ENCODE data around the gene ANO1.
A peak's percentile ranks its signal among the peaks of the same experiment; 100 is the strongest.
"Not testable (repeated sequence)": the region's sequence is repeated elsewhere in the genome, so short reads cannot be mapped to it uniquely, and the experiment has no call there.

The ANO1 gene

DNA sequence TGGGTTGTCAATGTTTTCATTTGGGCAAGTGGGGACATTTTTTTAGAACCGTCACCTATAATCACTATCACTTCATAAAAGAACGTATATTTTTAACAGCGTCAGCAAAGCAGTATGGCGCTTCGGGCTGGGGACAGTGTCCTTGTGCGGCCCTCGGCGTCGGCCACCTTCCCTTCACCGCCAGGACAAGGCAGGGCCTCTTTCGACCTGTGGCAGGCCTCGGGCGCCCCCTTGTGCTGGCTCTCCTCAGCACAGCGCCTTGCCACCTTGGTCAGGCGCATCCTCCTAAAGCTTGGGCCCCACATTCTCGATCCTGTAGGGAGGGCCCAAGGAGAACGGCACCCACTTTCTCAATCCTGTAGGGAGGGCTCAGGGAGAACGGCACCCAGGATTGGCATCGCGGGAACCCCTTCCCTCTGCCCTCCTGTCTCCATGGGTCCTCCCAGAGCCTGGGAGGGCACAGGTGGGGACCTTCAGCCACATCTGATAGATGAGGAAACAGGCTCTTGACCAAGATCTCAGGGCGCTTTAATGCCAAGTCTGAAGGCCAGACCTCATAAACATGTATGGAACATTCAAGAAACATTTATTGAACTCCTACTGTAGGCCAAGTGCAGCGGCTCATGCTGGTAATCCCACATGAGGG, 113.5 kb downstream of the ANO1 start:
- DNase-seq (ENCODE audit: low spot score) = peak; percentile 69

DNA sequence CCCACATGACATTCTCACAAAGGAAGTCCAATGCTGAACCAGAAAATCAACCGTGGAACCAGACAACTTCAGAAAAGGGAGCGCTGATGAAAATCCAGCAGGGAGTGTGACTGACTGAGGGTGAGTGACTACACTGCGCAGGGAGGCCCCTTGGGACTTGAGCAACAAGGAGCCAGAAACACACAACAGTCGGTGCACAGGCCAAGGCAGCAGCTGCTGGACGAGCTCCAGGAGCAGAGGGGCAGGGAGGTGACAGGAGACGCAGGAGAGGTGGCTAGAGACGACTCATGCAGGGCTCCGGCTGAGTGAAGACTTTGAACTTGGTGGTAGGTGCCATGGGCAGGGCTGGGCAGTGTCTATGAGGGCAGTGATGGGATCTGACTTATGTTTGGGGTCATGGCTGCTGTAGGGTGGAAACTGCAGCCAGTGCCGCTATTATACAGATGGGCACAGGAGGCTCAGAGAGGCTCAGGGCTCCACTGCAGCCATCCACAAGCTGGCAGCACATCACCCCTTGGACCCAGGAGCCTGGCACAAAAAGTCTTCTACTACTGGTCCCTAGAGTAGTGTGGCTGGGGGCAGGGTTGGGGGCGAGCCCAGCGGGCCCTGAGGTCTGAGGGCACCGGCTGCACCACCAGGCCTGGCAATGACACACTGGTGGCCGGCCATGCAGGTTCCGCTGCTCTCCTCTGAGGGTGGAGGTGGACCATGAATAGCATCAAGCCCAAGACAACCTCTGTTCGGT, 114.7 kb downstream of the ANO1 start:
- DNase-seq (ENCODE audit: low spot score) = no peak

DNA sequence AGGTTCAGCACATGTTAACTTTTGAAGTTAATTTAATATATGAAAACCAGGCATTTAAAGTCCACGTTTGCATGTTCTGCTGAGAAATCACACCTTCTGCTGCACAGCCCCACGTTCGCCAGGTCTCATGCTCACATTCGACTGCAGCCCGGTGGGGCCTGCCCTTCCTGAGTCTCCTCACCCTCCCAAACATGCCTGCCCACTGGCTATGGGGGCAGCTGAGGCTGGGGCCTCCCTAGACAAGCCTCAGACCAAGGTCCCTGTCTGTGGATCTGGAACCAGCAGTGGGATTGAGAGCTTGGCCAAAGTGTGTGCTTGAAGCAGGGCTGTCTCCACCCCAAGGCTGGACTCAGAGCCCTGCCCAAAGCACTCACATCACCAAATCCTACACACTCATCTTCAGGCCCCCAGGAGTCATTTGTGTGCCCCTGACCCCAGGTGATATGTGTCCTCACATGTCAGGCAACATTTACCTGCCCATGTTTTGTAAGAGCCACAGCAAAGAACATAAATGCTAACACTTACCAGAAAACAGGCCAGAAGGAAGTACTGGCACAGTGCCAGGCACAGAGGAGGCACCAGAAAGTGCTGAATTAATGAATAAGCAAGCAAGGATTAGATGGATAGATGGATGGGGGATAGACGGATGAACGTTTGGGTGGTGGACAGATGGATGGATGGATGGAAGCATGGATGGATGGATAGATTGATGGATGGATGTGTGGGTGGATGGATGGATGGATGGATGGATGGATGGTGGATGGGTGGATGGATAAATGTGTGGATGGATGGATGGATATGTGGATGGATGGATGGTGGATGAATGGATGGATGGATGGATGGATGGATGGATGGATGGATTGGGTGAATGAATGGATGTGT, 115.5 kb downstream of the ANO1 start:
- no peak for DNase-seq (ENCODE audit: low spot score)

DNA sequence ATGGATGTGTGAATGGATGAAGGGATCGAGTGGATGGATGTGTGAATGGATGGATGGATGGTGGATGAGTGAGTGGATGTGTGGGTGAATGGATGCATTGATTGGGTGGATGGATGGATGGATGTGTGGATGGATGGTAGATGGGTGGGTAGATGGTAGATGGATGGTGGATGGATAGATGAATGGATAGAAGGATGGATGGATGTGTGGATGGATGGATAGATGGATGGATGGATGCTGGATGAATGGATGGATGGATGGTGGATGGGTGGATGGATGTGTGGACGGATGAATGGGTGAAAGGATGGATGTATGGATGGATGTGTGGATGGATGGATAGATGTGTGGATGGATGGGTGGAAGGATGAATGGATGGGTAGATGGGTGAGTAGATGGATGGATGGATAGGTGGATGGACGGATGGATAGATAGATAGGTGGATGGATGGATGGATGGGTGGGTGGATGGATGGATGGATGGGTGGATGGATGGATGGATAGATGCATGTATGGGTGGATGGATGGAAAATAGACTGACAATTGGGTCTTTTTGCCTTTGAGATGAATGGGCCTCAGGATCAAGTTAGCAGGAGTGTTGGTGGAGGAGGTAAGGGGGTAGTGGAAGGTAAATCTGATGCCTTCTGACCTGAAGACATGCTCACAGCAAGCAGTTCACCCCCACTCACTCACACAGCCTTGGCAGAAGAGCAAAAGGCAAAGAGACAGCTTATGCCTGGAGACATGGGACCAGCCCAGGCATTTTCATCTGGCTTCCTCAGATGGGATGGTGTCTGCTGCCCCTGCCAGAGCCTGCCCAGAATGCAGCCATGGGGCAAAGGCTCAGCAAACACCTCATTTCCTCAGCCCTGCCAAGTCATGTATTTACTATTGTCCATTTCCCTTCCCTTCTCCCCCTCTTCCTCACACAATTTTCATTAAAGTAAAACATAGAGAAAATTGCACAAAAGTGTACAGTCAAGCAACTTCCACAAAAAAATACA, 117.0 kb downstream of the ANO1 start:
- DNase-seq (ENCODE audit: low spot score) = no peak

DNA sequence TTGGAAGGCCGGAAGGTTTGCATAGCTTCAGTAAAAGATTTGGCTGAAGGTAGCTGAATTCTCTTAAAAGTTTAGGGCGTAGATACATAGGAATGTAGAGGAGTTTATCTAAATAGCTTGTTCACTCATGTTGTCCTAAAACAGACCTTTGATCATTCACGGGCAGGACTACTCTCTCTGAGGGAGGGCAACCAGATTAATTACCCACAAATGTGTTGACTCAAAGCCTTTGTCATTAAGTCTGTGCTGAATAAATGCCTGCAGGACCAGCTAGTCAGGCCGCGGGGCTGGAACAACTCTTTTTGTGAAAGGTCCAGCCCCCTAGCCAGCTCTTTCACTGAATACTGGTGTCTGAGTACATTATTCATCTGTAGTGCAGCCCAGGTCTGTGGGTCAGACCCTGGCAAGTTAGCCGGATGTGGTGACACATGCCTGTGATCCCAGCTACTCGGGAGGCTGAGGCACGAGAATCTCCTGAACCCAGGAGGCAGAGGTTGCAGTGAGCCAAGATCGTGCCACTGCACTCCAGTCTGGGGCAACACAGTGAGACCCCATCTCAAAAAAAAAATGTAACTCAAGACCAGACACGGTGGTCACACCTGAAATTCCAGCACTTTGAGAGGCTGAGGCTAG, 122.2 kb downstream of the ANO1 start:
- no peak for DNase-seq (ENCODE audit: low spot score)

DNA sequence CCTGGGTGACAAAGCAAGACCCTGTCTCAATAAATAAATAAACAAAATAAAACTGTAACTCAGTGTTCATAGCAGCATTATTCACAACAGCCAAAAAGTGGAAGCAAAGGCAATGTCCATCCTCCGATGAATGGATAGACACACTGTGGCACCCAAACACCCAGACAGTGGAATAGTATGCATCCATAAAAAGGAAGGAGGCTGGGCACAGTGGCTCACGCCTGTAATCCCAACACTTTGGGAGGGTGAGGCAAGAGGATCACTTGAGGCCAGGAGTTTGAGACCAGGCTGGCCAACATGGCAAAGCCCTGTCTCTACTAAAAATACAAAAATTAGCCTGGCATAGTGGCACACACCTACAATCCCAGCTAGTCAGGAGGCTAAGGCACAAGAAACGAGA, 122.9 kb downstream of the ANO1 start:
- DNase-seq (ENCODE audit: low spot score) = not testable (repeated sequence)

DNA sequence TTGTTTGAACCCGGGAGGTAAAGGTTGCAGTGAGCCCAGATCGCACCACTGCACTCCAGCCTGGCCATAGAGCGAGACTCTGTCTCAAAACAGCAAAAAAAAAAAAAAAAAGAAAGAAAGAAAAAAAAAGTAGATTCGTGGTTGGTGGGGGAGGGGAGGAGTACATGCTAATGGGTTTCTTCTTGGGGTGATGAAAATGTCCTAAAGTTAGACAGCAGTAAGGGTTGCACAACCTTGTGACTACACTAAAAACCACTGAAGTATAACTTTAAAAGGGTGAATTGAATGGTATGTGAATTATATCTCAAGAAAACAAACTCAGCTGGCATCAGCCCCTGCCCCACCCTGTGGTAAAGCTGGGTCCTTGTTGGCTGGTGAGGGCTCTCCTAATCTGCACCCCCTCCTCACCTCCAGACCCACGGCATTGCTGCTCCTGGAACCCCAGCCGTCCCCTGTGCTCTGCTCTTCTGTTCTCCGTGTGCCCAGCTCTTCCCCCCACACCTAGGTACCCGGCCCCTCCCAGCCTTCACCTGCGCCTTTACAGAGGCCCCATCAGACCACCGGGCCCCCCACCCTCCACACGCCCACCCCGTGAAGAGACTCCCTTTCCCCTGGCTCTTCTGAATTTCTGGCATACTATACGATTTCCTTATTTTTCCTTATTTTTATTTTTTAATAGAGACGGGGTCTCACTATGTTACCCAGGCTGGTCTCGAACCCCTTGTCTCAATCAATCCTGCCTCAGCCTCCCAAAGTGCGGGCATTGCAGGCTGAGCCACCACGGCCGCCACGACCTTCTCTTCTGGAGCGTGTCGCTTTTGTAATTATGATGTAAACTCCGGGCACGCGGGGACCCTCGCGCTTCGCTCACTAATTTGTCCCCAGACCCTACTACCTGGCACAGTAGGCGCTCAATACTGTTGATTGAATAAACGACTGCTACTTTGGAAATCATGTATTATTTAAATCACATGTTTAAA, 124.1 kb downstream of the ANO1 start:
- DNase-seq (ENCODE audit: low spot score) = peak; percentile 44

DNA sequence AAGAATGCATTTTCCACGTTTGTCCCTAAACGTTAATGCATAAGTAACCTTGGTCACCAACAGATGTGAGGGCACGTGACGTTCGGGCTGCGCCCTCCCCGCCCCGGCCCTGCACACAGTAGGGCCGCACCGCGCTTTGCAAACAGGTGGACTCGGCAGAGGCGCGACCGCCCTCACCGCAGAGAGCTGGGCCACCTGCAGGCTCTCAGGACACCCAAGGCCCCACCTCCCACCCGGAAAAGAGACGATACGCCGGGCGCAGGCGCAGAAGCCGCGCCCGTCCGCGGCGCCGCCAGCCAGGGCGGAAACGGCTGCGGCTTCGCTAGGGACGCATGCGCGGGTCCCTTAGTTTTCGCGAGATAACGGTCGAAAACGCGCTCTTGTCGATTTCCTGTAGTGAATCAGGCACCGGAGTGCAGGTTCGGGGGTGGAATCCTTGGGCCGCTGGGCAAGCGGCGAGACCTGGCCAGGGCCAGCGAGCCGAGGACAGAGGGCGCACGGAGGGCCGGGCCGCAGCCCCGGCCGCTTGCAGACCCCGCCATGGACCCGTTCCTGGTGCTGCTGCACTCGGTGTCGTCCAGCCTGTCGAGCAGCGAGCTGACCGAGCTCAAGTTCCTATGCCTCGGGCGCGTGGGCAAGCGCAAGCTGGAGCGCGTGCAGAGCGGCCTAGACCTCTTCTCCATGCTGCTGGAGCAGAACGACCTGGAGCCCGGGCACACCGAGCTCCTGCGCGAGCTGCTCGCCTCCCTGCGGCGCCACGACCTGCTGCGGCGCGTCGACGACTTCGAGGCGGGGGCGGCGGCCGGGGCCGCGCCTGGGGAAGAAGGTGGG, 125.0 kb downstream of the ANO1 start, which contains the start of gene FADD:
TSS of gene FADD (plus strand) at position 377 of the 831 bp plus-strand sequence. CDS start at position 541, 164 bp downstream.
- peak; percentile 96 for DNase-seq (ENCODE audit: low spot score)

DNA sequence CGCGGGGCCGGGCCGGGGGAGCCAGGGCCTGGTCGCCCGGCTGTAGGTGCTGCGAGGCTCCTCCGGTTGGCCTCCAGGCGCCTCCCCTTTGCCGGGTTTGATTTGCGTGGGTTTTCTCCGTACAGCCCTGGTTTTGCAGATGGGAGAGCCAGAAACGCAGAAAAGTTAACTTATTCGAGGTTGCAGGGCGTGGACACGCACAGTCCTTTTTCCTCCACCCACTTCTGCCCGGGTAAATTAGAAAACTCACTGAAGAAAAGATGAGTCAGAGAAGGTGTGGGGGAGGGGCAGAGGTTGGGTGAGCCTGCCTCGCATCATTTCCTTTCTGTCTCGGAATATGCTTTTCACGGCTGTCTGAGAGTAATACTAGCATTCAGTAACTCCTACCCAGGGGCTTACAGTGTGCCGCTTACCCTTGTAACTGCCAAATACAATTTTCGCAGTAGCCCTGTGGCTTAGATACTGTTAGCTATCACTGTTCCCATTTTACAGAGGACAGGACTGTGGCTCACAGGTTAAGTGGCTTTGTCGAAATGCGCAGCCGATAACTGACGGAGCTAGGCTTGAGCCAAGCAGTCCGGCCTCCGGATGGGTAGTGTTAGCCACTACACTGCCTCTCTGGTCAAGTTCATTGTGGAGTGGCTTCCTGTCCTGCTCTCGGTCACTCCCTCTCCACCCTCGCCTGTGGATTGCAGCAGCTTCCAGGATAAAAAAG, 125.8 kb downstream of the ANO1 start:
- DNase-seq (ENCODE audit: low spot score) = peak; percentile 93

DNA sequence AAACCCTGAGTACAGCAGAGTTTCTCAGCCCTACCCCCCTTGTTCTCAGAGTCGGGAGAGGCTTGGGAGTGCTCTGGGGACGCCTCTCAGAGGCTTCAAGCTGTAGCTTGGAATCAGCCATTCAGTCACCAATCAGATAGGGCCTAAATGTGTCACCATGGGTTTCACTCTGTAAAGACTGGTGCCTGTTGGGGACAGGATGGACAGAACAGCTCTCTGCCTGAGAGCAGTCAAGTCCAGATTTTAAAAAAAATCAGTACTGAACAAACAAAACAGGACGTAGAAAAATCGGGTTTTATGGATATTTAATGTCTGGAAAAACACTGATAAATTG, 126.3 kb downstream of the ANO1 start:
- no peak for DNase-seq (ENCODE audit: low spot score)

DNA sequence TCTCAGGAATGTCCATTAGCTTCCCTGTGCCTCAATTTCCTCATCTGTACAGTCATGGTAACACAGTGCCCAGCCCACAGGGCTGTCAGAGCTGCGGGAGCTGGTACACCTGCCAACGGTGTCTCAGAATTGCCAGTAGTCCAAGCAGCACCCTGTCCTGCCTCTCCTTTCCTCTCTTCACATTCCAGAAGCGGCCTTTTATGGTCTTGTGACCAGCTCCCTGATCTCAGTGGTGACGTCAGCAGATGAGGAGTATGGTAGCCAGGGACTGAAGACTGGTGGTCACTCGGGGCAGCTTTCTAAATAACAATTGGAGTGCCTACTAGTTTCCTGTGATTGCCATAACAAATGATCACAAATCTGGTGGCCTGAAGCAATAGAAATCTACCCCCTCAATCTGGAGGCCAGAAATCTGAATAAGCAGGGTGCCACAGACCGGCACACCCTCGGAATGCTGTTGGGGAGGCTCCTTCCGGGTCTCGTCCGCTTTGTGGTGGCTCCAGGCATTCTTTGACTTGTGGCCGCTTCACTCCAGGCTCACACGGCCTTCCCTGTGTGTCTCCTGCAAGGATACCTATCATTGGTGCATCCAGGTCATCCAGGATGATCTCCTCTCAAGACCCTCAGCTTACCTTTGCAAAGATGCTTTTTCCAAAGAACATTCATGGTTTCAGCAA, 127.1 kb downstream of the ANO1 start:
- DNase-seq (ENCODE audit: low spot score) = peak; percentile 58

DNA sequence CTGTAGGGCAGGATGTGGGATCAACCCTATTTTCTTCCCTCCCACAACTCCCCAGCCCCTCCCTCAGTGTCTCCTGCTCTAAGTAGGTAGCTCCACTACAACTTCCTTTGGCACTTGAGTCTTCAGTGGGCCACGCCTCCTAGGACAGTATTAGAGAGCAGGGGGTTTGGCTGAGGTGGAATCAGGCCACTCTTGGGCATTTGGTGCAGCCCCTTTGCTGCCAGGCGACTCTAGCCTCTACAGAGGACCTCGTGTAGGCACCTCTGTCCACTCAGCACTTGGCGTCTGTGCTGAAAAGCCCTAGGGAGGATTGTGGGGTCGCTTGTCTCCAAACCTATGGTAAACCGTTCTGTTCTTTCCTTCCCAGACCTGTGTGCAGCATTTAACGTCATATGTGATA, 127.6 kb downstream of the ANO1 start:
- no peak for DNase-seq (ENCODE audit: low spot score)

DNA sequence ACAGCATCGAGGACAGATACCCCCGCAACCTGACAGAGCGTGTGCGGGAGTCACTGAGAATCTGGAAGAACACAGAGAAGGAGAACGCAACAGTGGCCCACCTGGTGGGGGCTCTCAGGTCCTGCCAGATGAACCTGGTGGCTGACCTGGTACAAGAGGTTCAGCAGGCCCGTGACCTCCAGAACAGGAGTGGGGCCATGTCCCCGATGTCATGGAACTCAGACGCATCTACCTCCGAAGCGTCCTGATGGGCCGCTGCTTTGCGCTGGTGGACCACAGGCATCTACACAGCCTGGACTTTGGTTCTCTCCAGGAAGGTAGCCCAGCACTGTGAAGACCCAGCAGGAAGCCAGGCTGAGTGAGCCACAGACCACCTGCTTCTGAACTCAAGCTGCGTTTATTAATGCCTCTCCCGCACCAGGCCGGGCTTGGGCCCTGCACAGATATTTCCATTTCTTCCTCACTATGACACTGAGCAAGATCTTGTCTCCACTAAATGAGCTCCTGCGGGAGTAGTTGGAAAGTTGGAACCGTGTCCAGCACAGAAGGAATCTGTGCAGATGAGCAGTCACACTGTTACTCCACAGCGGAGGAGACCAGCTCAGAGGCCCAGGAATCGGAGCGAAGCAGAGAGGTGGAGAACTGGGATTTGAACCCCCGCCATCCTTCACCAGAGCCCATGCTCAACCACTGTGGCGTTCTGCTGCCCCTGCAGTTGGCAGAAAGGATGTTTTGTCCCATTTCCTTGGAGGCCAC, 128.3 kb downstream of the ANO1 start:
- no peak for DNase-seq (ENCODE audit: low spot score)

DNA sequence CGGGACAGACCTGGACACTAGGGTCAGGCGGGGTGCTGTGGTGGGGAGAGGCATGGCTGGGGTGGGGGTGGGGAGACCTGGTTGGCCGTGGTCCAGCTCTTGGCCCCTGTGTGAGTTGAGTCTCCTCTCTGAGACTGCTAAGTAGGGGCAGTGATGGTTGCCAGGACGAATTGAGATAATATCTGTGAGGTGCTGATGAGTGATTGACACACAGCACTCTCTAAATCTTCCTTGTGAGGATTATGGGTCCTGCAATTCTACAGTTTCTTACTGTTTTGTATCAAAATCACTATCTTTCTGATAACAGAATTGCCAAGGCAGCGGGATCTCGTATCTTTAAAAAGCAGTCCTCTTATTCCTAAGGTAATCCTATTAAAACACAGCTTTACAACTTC, 128.9 kb downstream of the ANO1 start:
- DNase-seq (ENCODE audit: low spot score) = no peak

DNA sequence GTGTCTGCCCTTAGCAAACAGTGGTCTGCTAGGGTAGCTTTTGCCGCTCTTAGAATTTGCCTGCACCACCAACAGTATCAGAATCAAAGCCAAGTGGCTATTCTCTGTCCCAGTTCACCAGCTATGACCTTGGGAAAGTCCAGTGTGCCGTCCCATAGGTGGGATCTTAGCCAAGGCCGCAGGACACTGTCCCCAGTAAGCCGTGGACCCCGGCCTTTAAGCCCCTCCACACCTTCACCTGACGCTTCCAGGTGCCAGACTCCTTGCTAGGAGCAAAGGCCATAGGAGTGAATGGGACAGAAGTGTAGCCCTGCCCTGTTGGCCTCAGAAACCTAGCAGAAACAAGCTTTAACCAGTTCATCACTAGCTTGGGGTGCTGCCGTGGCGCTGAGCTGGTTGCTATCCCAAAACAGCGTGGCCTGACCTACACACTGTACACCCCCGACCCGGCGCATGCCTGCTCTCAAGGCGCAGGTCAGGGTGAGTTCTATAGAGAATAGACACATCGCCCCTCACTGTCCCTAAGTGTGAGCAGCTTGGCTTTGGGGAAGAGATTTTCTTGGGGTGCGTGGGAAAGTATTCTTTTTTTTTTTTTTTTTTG, 129.5 kb downstream of the ANO1 start:
- no peak for DNase-seq (ENCODE audit: low spot score)

DNA sequence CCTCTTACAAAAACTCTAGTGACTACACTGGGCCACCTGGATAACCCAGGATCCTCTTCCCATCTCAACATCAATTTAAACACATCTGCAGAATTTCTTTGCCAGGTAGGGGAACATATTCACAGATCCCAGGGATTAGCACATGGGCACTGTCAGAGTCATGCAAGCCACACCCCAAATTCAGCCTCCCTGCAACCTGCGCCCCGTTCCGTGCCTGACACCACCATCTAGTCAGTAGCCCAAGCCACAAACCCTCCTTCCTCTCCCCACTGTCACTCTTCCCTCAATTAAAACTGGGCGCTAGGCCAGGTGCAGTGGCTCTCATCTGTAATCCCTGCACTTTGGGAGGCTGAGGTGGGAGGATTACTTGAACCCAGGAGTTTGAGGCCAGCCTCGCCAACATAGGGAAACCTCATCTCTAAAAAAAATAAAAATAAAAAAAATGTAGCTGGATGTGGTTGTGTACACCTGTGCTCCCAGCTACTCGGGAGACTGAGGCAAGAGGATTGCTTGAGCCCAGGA, 131.3 kb downstream of the ANO1 start:
- DNase-seq (ENCODE audit: low spot score) = no peak
